Endothelial cell of umbilical vein (primary cell): ENCODE data around the gene FAM210B. TPM values are rescaled to one million over a fixed set of nuclear protein-coding genes. Genes with fewer than 3 reads are reported as not detected.
A peak's percentile ranks its signal among the peaks of the same experiment; 100 is the strongest.

Experiments
- Bru-seq: library from RNA; stranded (reverse); fragments of 400-500 nt; gene quantifications from one replicate; lab custom pipeline; 2021; lab: Mats Ljungman, UMichigan
- BruChase-seq, 2 experiments: library from RNA; stranded (reverse); fragments of 400-500 nt; gene quantifications; one replicate each; lab custom pipeline; 2021; lab: Mats Ljungman, UMichigan
- BruUV-seq: library from RNA; stranded (reverse); fragments of 400-500 nt; replicated peaks from 2 replicates; lab custom pipeline; 2021; lab: Mats Ljungman, UMichigan
- CTCF ChIA-PET: fragments of 300-600, 350-600 bp; sonication (Branson Sonifier 250); formaldehyde crosslinking; loops from one replicate; lab custom pipeline; 2021; ENCODE audit warnings: antibody characterized with exemption, inconsistent platforms; lab: Charles Lee
- POLR2A ChIA-PET: fragments of 300-600, 350-600 bp; sonication (Branson Sonifier 250); formaldehyde crosslinking; loops from one replicate; lab custom pipeline; 2021; ENCODE audit warnings: antibody characterized with exemption, inconsistent platforms; lab: Charles Lee
- DNase-seq: peaks from one replicate; pipeline ENCODE4 v3.0.0-alpha.2; 2011; ENCODE audit warnings: low read depth, low spot score
- FAIRE-seq: peaks from 2 replicates; lab custom pipeline; 2011; peaks lifted over from hg19 to GRCh38; lab: Jason Lieb, UNC
- H2AFZ ChIP-seq: 2 replicates; pipeline ENCODE4 v1.6.0; 2012; ENCODE audit warnings: low read depth, low read length, control low read depth, inconsistent platforms
- H3K27ac ChIP-seq: 2 replicates; pipeline ENCODE4 v1.5.1; 2011; ENCODE audit warnings: low read depth, mild to moderate bottlenecking, control low read depth, low read length, moderate library complexity; ENCODE audit not compliant: insufficient read depth
- H3K27me3 ChIP-seq, 2 experiments: 2 replicates each; pipeline versions ENCODE4 v1.6.0 to v1.6.1; 2011; ENCODE audit warnings: low read length in 2 of 2, mixed read lengths in 1 of 2; ENCODE audit not compliant: control insufficient read depth in 2 of 2, insufficient read depth in 2 of 2
- H3K36me3 ChIP-seq, 2 experiments: 2 replicates in 1 of 2; 3 replicates in 1 of 2; pipeline ENCODE4 v1.5.1; 2011; ENCODE audit warnings: low read length in 2 of 2, mild to moderate bottlenecking in 1 of 2, moderate library complexity in 1 of 2; ENCODE audit not compliant: control insufficient read depth in 2 of 2, insufficient read depth in 2 of 2; ENCODE audit errors: extremely low read depth in 1 of 2
- H3K4me1 ChIP-seq: 3 replicates; pipeline ENCODE4 v1.5.1; 2011; ENCODE audit warnings: mild to moderate bottlenecking, low read length; ENCODE audit not compliant: control insufficient read depth, insufficient read depth; ENCODE audit errors: extremely low read depth
- H3K4me2 ChIP-seq: 2 replicates; pipeline ENCODE4 v1.6.1; 2011; ENCODE audit warnings: low read length, control low read depth, mixed read lengths; ENCODE audit not compliant: insufficient read depth
- H3K4me3 ChIP-seq, 3 experiments: fragments of 200-600 bp in 1 of 3; sonication (generic), shearing (Covaris generic) in 1 of 3; replicated peaks in 1 of 3; 2 replicates each; pipeline ENCODE4 v1.5.1; 2011 to 2016; ENCODE audit warnings: control low read depth in 3 of 3, low read length in 3 of 3, mild to moderate bottlenecking in 2 of 3, inconsistent platforms in 1 of 3, low read depth in 1 of 3, moderate library complexity in 1 of 3; ENCODE audit not compliant: insufficient read depth in 1 of 3
- H3K79me2 ChIP-seq: 2 replicates; pipeline ENCODE4 v1.6.0; 2012; ENCODE audit warnings: low read length, inconsistent platforms; ENCODE audit not compliant: control insufficient read depth, insufficient read depth
- H3K9ac ChIP-seq: replicated peaks from 2 replicates; pipeline ENCODE3; 2011; ENCODE audit warnings: low read length, control low read depth; ENCODE audit not compliant: insufficient read depth; ENCODE audit errors: extremely low read depth
- H3K9me1 ChIP-seq: replicated peaks from 3 replicates; pipeline ENCODE4 v1.6.0; 2011; ENCODE audit warnings: mild to moderate bottlenecking, low read length; ENCODE audit not compliant: control insufficient read depth, insufficient read depth; ENCODE audit errors: extremely low read depth
- H3K9me3 ChIP-seq: replicated peaks from 2 replicates; pipeline ENCODE4 v1.5.1; 2012; ENCODE audit warnings: low read length, inconsistent platforms; ENCODE audit not compliant: control insufficient read depth, insufficient read depth
- H4K20me1 ChIP-seq: replicated peaks from 2 replicates; pipeline ENCODE3; 2011; ENCODE audit warnings: mild to moderate bottlenecking, low read length; ENCODE audit not compliant: control insufficient read depth, insufficient read depth; ENCODE audit errors: extremely low read depth
- CTCF ChIP-seq, 2 donors: IDR thresholded peaks; 1 replicate in 1 of 2; 2 replicates in 1 of 2; pipeline ENCODE4 v1.5.1; 2011; ENCODE audit warnings: low read length in 2 of 2, mild to moderate bottlenecking in 2 of 2, moderate library complexity in 2 of 2, control low read depth in 1 of 2, inconsistent platforms in 1 of 2, low read depth in 1 of 2; ENCODE audit not compliant: insufficient read depth in 1 of 2; ENCODE audit errors: extremely low read depth in 1 of 2
- GATA2 ChIP-seq: IDR thresholded peaks from 2 replicates; pipeline ENCODE4 v1.7.0; 2011; ENCODE audit warnings: low read depth, mild to moderate bottlenecking, moderate library complexity, mixed read lengths, low read length; ENCODE audit not compliant: insufficient read length, insufficient read depth
- JUN ChIP-seq: IDR thresholded peaks from 2 replicates; pipeline ENCODE4 v1.6.1; 2011; ENCODE audit warnings: borderline replicate concordance, low read depth; ENCODE audit not compliant: insufficient read length, insufficient read depth
- POLR2A ChIP-seq: IDR thresholded peaks from 2 replicates; pipeline ENCODE4 v1.6.1; 2012; ENCODE audit warnings: low read depth, mild to moderate bottlenecking, control low read depth, low read length
- POLR2AphosphoS5 ChIP-seq: IDR thresholded peaks from 2 replicates; pipeline ENCODE4 v1.6.1; 2012; ENCODE audit warnings: low read depth, mild to moderate bottlenecking, control low read depth, low read length, moderate library complexity; ENCODE audit not compliant: insufficient read depth
- dilution Hi-C: fragments of 300-500 bp; cut with MboI; formaldehyde crosslinking; loops from one replicate; pipeline ENCODE4 v1.15.0; 2019; ENCODE audit warnings: low sequenced_read_pairs; ENCODE audit not compliant: extremely low pct_ligation_motif_present
- intact Hi-C: fragments of 100-400 bp; cut with micrococcal nuclease; formaldehyde crosslinking; loops from one replicate; pipeline ENCODE4 v1.10.0; 2022
- long read RNA-seq: library from polyadenylated mRNA; stranded (forward); transcript quantifications from one replicate; pipeline ENCODE4 v2.0.0, GENCODE V29; 2021
- polyA minus RNA-seq, 3 experiments: library from RNA; depleted of rRNA, polyadenylated mRNA; stranded (reverse); fragments of >200 nt; gene quantifications; 1 replicate in 1 of 3; 2 replicates in 2 of 3; pipeline ENCODE4 v1.2.3, GENCODE V29; 2011
- polyA plus RNA-seq, 4 experiments: library from polyadenylated mRNA; depleted of rRNA in 3 of 4; stranded (reverse) in 3 of 4; unstranded in 1 of 4; fragments of >200 nt; gene quantifications; 2 replicates each; pipeline versions ENCODE4 v1.2.1 to v1.2.3, GENCODE V29; 2011 to 2012; ENCODE audit warnings: missing spikeins in 1 of 4
- total RNA-seq: library from RNA; stranded (reverse); gene quantifications from 2 replicates; pipeline ENCODE4 v1.2.3, GENCODE V29; 2021

The FAM210B gene, protein sequence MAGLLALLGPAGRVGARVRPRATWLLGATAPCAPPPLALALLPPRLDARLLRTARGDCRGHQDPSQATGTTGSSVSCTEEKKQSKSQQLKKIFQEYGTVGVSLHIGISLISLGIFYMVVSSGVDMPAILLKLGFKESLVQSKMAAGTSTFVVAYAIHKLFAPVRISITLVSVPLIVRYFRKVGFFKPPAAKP
- total RNA-seq = 37.6 and 44.5 TPM in 2 replicates
- polyA plus RNA-seq = 20.6 and 24.6 TPM in 2 replicates
- polyA plus RNA-seq (2011; cell fraction: cytosol; rRNA removed) = 27.2 and 28.0 TPM in 2 replicates
- 8.3 and 8.8 TPM in 2 replicates for polyA plus RNA-seq (2011; cell fraction: nucleus; rRNA removed)
- polyA plus RNA-seq (2012) = 53.8 and 54.3 TPM in 2 replicates
- polyA minus RNA-seq = 24.2 and 29.9 TPM in 2 replicates
- polyA minus RNA-seq (2011; cell fraction: cytosol; rRNA and poly(A)+ RNA removed) = 10.0 TPM
- 9.2 and 10.1 TPM in 2 replicates for polyA minus RNA-seq (2011; cell fraction: nucleus; rRNA and poly(A)+ RNA removed)
- percentile 65 among the genes with signal in this experiment for Bru-seq, nascent RNA
- BruChase-seq, experiment 1, labeled RNA remaining after a 6-hour chase = percentile 95 among the genes with signal in this experiment
- BruChase-seq, experiment 2, labeled RNA remaining after a 2-hour chase = percentile 86 among the genes with signal in this experiment
- long read RNA-seq, transcript FAM210B-201 (3 exons, 3,046 nt) = major isoform, 88 of 115 reads
- long read RNA-seq, partial matches to known transcripts = 1 of 115 reads
- long read RNA-seq, other reads (novel, unspliced or antisense) = 22 of 115 reads

GRCh38 chr20:56358600-56359211 is at the start of gene FAM210B:
TSS of gene FAM210B (plus strand) at chr20:56358974. CDS start at chr20:56359006, 32 bp downstream.
- intact Hi-C loops = loop anchor here (1.0 to 2.0 kb wide), 3 partner anchors 34 to 110 kb away; partner anchors contain the start of genes AURKA, CSTF1 and RTF2
- dilution Hi-C loops = no loop called here
- DNase-seq (peak; percentile 81), FAIRE-seq (peak; percentile 88)
- Histone ChIP-seq H3K36me3 (no peaks in the 10 kb centered on the region), H4K20me1 (no peaks in the 10 kb centered on the region), H2AFZ (peak within 1 kb of the TSS; percentile 91), H3K9me1 (no peaks in the 10 kb centered on the region), H3K4me1 (peaks cover 6% of the 10 kb centered on the region), H3K4me3 (peak within 1 kb of the TSS; percentile 62 to 92 (median 73)), H3K27ac (peak within 1 kb of the TSS; percentile 59), H3K79me2 (peaks cover 2% of the 10 kb centered on the region), H3K27me3 (peaks cover 3 to 4% of the 10 kb centered on the region in 2 experiments), H3K4me2 (peak within 1 kb of the TSS; percentile 75), H3K9ac (peak within 1 kb of the TSS; percentile 71), H3K9me3 (no peaks in the 10 kb centered on the region)
- no peak for TF ChIP-seq CTCF (IDR thresholded peaks at IDR 0.05; ENCODE audit: extremely low read depth in 1 of 2, insufficient read depth in 1 of 2, low read depth in 1 of 2, low read length in 2 of 2)
- TF ChIP-seq JUN = no peak
- no peak for TF ChIP-seq POLR2A
- no peak for TF ChIP-seq GATA2
- TF ChIP-seq POLR2AphosphoS5 = peak; percentile 41
- no TSS peak for BruUV-seq
- ChIA-PET CTCF (interaction anchor here (1.0 to 2.2 kb wide), 7 partner anchors 9 to 147 kb away, joined by 3 to 7 read pairs (median 4); partner anchors contain the start of genes AURKA, CASS4 and CSTF1), POLR2A (interaction anchor here (1.4 kb wide), 1 partner anchor 33 kb away, joined by 6 read pairs; the partner anchor contains the start of genes AURKA and CSTF1)
